ENCODE results near the gene FOXN1.
A peak's percentile ranks its signal among the peaks of the same experiment; 100 is the strongest.
"Not testable (repeated sequence)": the region's sequence is repeated elsewhere in the genome, so short reads cannot be mapped to it uniquely, and the experiment has no call there.

The FOXN1 gene

GRCh38 chr17:28574526-28574925 lies 68.4 kb downstream of the FOXN1 start:
- DNase-seq (ENCODE audit: low spot score), result no peak

- DNase-seq (ENCODE audit: low spot score), result no peak
These were observed 69.1 kb downstream of the FOXN1 start for GRCh38 chr17:28575126-28575795.

GRCh38 chr17:28576016-28576415 lies 69.9 kb downstream of the FOXN1 start:
- not testable (repeated sequence) for DNase-seq (ENCODE audit: low spot score)

- peak; percentile 97 for DNase-seq (ENCODE audit: low spot score)
These were observed 70.8 kb downstream of the FOXN1 start, which contains the start of gene ALDOC for GRCh38 chr17:28576758-28577465. TSS of gene ALDOC (minus strand) at chr17:28576895. CDS start at chr17:28575532, 1,363 bp downstream.

- no peak for DNase-seq (ENCODE audit: low spot score)
These were observed 71.3 kb downstream of the FOXN1 start for GRCh38 chr17:28577466-28577824.

- DNase-seq (ENCODE audit: low spot score), result no peak
These were observed 72.4 kb downstream of the FOXN1 start for GRCh38 chr17:28578246-28579195.

GRCh38 chr17:28579526-28579925 lies 73.4 kb downstream of the FOXN1 start:
- DNase-seq (ENCODE audit: low spot score), result no peak

GRCh38 chr17:28580959-28581358 lies 74.8 kb downstream of the FOXN1 start:
- no peak for DNase-seq (ENCODE audit: low spot score)

GRCh38 chr17:28582513-28582912 lies 76.4 kb downstream of the FOXN1 start:
- no peak for DNase-seq (ENCODE audit: low spot score)

- DNase-seq (ENCODE audit: low spot score), result no peak
These were observed 78.3 kb downstream of the FOXN1 start for GRCh38 chr17:28584434-28584833.

GRCh38 chr17:28585851-28586250 lies 79.7 kb downstream of the FOXN1 start:
- no peak for DNase-seq (ENCODE audit: low spot score)
